ENCODE data around the gene SFXN2. TPM values are rescaled to one million over a fixed set of nuclear protein-coding genes. Genes with fewer than 3 reads are reported as not detected.

SFXN2 gene
- total RNA-seq, 1 donor from 2014 or later, result 35.8 TPM

DNA sequence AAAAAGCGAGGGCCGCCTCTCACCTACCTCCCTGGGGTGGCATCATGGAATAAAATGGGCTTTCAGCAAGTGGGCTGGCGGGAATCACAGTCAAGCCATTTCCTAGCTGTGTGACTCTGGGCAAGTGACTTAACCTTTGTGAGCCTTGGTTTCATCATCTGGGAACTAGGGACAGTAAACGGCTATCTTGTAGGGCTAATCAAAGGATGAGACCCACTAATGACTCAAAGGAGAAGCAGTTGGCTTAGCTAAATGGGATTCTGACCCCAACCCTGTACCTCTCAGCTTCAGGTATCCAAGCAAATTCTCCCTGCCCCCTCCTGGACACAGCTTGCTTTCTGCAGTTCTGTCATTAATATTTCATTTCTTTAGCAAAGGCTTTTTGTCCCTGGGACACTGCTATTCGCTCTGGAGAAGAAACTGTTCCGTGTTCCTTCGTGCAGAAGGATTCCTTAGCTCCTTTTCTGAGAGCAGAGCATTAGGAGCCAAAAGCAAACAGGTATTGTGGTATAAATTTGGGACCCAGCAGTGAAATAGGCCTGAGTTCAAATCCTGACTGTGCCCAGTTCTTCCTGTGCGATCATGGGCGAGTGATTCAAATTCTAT lies 44.3 kb upstream of the SFXN2 start:
- no peak overlapping the region for H3K27ac Mint-ChIP-seq
- no peaks in the 10 kb centered on the region for H3K36me3 Mint-ChIP-seq
- H3K4me3 Mint-ChIP-seq, result no peak overlapping the region
- peak; percentile 13 for TF ChIP-seq CTCF (conservative IDR thresholded peaks at IDR 0.05)
- H3K9me3 Mint-ChIP-seq, result no peaks in the 10 kb centered on the region
- no peaks in the 10 kb centered on the region for H3K27me3 Mint-ChIP-seq
- DNase-seq (ENCODE audit: extremely low spot score, unreplicated experiment), result no peak
- H3K4me1 Mint-ChIP-seq (ENCODE audit: unreplicated experiment), result peaks cover 38% of the 10 kb centered on the region

- H3K4me3 Mint-ChIP-seq, result no peak overlapping the region
- H3K36me3 Mint-ChIP-seq, result no peaks in the 10 kb centered on the region
- no peak overlapping the region for H3K27ac Mint-ChIP-seq
- H3K9me3 Mint-ChIP-seq, result no peaks in the 10 kb centered on the region
- peaks cover 46% of the 10 kb centered on the region for H3K4me1 Mint-ChIP-seq (ENCODE audit: unreplicated experiment)
- H3K27me3 Mint-ChIP-seq, result no peaks in the 10 kb centered on the region
- DNase-seq (ENCODE audit: extremely low spot score, unreplicated experiment), result no peak
- no peak for TF ChIP-seq CTCF (conservative IDR thresholded peaks at IDR 0.05)
These were observed 43.5 kb upstream of the SFXN2 start for GRCh38 chr10:102670871-102671434.

GRCh38 chr10:102673236-102673818 lies 41.1 kb upstream of the SFXN2 start:
- no peak for DNase-seq (ENCODE audit: extremely low spot score, unreplicated experiment)
- H3K4me3 Mint-ChIP-seq, result peak overlapping the region; percentile 77
- no peaks in the 10 kb centered on the region for H3K9me3 Mint-ChIP-seq
- no peaks in the 10 kb centered on the region for H3K27me3 Mint-ChIP-seq
- H3K36me3 Mint-ChIP-seq, result no peaks in the 10 kb centered on the region
- TF ChIP-seq CTCF (conservative IDR thresholded peaks at IDR 0.05), result no peak
- peak overlapping the region; percentile 76 for H3K27ac Mint-ChIP-seq
- H3K4me1 Mint-ChIP-seq (ENCODE audit: unreplicated experiment), result peaks cover 63% of the 10 kb centered on the region

DNA sequence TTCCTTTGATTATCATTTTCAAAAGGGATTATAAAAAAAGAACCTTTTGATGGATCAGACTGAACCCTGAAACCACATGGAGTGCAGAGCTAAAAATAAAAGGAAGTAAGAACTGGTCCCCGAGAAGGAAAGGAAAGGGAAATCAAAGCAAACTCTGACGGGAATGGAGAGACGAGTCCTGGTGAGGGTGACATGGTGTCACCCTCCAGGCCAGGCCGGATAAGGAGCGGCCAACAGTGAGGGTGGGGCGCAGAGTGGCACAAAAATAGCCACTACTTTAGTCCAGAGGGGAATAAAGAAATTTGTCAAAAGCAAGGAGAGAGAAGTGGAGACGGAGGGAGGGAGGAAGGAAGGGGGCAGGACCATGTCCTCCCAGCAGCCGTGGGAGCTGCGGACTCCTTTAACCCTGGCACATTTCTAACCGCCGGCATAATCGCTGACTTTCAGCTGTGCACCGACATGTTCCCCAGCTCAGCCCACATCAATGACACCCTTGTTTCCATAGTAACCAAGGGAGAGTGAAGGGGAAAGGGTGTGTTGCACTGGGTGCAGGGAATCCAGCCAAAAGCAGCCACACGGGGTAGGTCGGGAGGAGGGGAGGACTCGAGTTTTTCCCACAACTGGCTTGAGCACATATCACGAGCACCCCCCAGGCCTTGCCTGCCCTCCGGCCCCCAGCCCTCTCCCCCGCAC lies 40.5 kb upstream of the SFXN2 start:
- no peak for DNase-seq (ENCODE audit: extremely low spot score, unreplicated experiment)
- Mint-ChIP-seq H3K27me3 (no peaks in the 10 kb centered on the region), H3K4me3 (peak overlapping the region; percentile 77), H3K9me3 (no peaks in the 10 kb centered on the region), H3K27ac (peak overlapping the region; percentile 76), H3K36me3 (no peaks in the 10 kb centered on the region), H3K4me1 (ENCODE audit: unreplicated experiment) (peaks cover 69% of the 10 kb centered on the region)
- TF ChIP-seq CTCF (conservative IDR thresholded peaks at IDR 0.05), result no peak

DNA sequence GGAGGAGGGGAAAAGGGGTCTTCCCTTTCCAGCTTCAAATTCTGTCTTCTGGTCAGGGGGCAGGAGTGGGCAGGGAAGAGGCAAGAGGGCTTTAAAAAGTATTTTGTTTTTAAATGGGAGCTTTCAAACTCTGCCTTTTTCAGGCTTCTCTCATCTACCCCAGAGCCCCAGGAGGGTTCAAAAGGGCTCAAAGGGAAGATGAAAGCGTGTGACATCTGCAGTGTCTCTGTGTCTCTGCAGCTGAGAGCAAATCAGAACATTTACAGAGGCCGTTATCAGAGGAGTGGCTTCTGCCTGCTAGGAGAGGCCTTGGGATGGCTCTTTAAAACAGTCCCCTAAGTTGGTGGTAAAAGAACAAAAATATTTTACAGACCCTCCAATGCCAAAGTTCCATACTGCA lies 39.9 kb upstream of the SFXN2 start:
- Mint-ChIP-seq H3K27me3 (no peaks in the 10 kb centered on the region), H3K27ac (peak overlapping the region; percentile 76), H3K36me3 (no peaks in the 10 kb centered on the region), H3K9me3 (no peaks in the 10 kb centered on the region), H3K4me1 (ENCODE audit: unreplicated experiment) (peaks cover 75% of the 10 kb centered on the region), H3K4me3 (peak overlapping the region; percentile 73)
- TF ChIP-seq CTCF (conservative IDR thresholded peaks at IDR 0.05), result no peak
- no peak for DNase-seq (ENCODE audit: extremely low spot score, unreplicated experiment)
